Measurements from ENCODE around the gene LRRTM3.

Gene LRRTM3

DNA sequence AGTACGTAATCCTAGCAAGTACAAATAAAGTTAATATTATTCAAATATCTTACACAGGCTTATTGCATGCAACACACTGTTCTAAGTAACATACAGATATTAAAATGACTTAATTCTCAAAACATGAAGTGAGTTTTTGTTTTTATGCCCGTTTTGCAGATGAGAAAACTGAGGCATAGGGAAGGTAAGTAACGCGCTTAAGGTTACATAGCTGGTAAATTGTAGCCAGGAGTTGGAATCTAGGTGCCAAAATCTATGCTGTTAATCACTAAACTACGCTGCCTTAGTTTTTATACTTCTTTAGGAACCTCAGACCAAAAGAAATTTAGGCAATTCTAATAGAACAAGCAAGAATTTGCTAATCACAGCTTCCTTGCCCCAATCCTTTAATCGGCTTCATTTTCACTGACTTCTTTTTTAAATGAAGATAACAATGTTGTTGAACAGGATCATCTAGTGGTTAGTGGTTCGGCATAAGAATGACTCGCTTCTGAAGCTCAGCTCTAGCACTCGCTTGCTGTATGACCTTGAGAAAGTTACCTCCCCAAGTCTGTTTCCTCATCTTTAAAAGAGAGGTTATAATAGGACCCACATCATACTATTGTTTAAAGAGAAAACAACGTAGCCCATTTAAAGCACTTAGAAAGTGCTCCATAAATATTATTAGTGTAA lies 1.0 kb upstream of the LRRTM3 start:
- TF ChIP-seq, protein P1, sequence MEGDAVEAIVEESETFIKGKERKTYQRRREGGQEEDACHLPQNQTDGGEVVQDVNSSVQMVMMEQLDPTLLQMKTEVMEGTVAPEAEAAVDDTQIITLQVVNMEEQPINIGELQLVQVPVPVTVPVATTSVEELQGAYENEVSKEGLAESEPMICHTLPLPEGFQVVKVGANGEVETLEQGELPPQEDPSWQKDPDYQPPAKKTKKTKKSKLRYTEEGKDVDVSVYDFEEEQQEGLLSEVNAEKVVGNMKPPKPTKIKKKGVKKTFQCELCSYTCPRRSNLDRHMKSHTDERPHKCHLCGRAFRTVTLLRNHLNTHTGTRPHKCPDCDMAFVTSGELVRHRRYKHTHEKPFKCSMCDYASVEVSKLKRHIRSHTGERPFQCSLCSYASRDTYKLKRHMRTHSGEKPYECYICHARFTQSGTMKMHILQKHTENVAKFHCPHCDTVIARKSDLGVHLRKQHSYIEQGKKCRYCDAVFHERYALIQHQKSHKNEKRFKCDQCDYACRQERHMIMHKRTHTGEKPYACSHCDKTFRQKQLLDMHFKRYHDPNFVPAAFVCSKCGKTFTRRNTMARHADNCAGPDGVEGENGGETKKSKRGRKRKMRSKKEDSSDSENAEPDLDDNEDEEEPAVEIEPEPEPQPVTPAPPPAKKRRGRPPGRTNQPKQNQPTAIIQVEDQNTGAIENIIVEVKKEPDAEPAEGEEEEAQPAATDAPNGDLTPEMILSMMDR (IDR thresholded peaks at IDR 0.05; ENCODE audit: low read depth, low read length) = no peak
- no peak for DNase-seq (ENCODE audit: low read depth, low spot score)
- in situ Hi-C loops (cut with HindIII; ENCODE audit: low sequenced_read_pairs) = no loop called here
- H3K4me3 ChIP-seq (ENCODE audit: low read depth, low read length) = no peak overlapping the region

DNA sequence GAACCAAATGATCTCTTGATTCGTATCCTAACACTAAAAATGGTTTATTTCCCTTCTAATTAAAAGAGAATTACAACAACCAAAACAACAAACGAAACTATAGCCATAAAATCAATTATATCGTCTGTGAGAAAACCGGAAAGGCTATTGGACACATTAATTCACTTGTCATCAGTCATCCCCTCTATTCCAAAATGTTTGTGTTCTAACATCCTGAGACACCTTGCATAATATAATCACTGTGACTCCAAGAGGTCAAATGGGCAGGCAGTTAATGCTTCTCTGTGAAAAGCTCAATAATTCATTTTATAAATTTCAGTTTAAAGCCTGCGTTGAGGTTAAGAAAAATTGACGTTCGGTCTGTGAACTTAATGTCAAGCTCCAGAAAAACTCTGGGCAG lies 463 bp upstream of the LRRTM3 start:
- in situ Hi-C loops (cut with HindIII; ENCODE audit: low sequenced_read_pairs) = no loop called here

DNA sequence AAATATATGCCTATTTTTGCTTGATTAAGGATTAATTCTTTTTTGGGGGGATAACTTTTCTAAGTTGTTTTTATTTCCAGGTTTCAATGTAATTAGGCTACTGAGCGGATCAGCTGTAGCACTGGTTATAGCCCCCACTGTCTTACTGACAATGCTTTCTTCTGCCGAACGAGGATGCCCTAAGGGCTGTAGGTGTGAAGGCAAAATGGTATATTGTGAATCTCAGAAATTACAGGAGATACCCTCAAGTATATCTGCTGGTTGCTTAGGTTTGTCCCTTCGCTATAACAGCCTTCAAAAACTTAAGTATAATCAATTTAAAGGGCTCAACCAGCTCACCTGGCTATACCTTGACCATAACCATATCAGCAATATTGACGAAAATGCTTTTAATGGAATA lies 1.0 kb downstream of the LRRTM3 start:
- TF ChIP-seq, protein P1 (IDR thresholded peaks at IDR 0.05; ENCODE audit: low read depth, low read length) = no peak
- in situ Hi-C loops (cut with HindIII; ENCODE audit: low sequenced_read_pairs) = no loop called here
- no peak for DNase-seq (ENCODE audit: low read depth, low spot score)
- no peak overlapping the region for H3K4me3 ChIP-seq (ENCODE audit: low read depth, low read length)

More for the DNA sequence above, 463 bp upstream of the LRRTM3 start:
- DNase-seq (ENCODE audit: low read depth, low spot score) = no peak
- no peak overlapping the region for H3K4me3 ChIP-seq (ENCODE audit: low read depth, low read length)
- TF ChIP-seq, protein P1 (IDR thresholded peaks at IDR 0.05; ENCODE audit: low read depth, low read length) = no peak

DNA sequence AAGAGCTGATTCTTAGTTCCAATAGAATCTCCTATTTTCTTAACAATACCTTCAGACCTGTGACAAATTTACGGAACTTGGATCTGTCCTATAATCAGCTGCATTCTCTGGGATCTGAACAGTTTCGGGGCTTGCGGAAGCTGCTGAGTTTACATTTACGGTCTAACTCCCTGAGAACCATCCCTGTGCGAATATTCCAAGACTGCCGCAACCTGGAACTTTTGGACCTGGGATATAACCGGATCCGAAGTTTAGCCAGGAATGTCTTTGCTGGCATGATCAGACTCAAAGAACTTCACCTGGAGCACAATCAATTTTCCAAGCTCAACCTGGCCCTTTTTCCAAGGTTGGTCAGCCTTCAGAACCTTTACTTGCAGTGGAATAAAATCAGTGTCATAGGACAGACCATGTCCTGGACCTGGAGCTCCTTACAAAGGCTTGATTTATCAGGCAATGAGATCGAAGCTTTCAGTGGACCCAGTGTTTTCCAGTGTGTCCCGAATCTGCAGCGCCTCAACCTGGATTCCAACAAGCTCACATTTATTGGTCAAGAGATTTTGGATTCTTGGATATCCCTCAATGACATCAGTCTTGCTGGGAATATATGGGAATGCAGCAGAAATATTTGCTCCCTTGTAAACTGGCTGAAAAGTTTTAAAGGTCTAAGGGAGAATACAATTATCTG lies 1.6 kb downstream of the LRRTM3 start:
- peak overlapping the region; percentile 3 for H3K4me3 ChIP-seq (ENCODE audit: low read depth, low read length)
- DNase-seq (ENCODE audit: low read depth, low spot score) = no peak
- TF ChIP-seq, protein P1 (IDR thresholded peaks at IDR 0.05; ENCODE audit: low read depth, low read length) = no peak
- in situ Hi-C loops (cut with HindIII; ENCODE audit: low sequenced_read_pairs) = no loop called here

DNA sequence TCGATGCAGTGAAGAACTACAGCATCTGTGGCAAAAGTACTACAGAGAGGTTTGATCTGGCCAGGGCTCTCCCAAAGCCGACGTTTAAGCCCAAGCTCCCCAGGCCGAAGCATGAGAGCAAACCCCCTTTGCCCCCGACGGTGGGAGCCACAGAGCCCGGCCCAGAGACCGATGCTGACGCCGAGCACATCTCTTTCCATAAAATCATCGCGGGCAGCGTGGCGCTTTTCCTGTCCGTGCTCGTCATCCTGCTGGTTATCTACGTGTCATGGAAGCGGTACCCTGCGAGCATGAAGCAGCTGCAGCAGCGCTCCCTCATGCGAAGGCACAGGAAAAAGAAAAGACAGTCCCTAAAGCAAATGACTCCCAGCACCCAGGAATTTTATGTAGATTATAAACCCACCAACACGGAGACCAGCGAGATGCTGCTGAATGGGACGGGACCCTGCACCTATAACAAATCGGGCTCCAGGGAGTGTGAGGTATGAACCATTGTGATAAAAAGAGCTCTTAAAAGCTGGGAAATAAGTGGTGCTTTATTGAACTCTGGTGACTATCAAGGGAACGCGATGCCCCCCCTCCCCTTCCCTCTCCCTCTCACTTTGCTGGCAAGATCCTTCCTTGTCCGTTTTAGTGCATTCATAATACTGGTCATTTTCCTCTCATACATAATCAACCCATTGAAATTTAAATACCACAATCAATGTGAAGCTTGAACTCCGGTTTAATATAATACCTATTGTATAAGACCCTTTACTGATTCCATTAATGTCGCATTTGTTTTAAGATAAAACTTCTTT lies 2.3 kb downstream of the LRRTM3 start:
- TF ChIP-seq, protein P1 (IDR thresholded peaks at IDR 0.05; ENCODE audit: low read depth, low read length) = no peak
- in situ Hi-C loops (cut with HindIII; ENCODE audit: low sequenced_read_pairs) = no loop called here

DNA sequence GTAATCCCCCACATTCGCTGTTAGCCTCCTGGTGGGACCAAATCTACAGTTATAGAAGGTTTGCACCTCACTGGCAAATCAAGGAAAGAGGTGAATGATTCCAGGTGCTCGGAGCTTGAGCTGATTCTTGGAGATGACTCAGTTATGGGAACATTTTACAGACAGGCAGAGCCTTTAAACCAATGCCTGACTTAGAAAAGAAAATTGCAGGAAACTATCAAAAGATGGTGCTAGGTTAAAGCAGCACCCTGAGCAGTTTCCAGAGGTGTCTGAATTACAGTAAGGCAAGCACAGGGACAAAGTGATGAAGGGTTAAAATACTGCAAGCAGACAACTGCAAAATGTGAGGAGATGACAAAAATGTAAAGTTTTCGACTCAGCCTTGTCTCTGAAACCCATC lies 2.9 kb downstream of the LRRTM3 start:
- no peak overlapping the region for H3K4me3 ChIP-seq (ENCODE audit: low read depth, low read length)
- TF ChIP-seq, protein P1 (IDR thresholded peaks at IDR 0.05; ENCODE audit: low read depth, low read length) = no peak
- DNase-seq (ENCODE audit: low read depth, low spot score) = no peak
- in situ Hi-C loops (cut with HindIII; ENCODE audit: low sequenced_read_pairs) = no loop called here

More for the DNA sequence above, 2.3 kb downstream of the LRRTM3 start:
- H3K4me3 ChIP-seq (ENCODE audit: low read depth, low read length) = peak overlapping the region; percentile 3
- no peak for DNase-seq (ENCODE audit: low read depth, low spot score)

All from astrocyte of the spinal cord (primary cell).